DMS53 treated with DMSO at 0.1 percent for 48 hours (cell line): ENCODE data around the gene ACMSD.

Experiments
- DNase-seq: peaks from one replicate; lab custom pipeline; 2025; ENCODE audit not compliant: unreplicated experiment; lab: John Stamatoyannopoulos, UW

ACMSD gene

DNA sequence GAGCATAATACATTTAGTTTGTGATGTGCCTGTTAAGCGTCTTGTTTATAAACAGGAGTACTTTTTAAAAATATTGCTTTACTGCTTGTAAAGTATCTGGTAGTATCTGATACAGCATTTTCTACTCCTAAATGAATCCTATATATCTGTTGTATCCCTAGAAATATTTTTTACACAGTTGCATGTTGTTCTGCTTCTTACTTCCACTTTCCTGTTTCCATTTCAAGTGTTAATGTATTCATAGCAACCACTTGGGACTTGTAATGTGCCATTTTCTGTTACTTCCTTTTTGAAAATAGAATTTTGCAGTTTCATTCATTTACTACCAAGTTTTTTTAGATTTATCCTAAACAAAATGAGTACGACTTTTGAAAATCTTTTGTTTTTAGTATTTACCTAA, 105.1 kb downstream of the ACMSD start:
- no peak for DNase-seq

- no peak for DNase-seq
Measured at GRCh38 chr2:134944975-134945374, 106.6 kb downstream of the ACMSD start.

DNA sequence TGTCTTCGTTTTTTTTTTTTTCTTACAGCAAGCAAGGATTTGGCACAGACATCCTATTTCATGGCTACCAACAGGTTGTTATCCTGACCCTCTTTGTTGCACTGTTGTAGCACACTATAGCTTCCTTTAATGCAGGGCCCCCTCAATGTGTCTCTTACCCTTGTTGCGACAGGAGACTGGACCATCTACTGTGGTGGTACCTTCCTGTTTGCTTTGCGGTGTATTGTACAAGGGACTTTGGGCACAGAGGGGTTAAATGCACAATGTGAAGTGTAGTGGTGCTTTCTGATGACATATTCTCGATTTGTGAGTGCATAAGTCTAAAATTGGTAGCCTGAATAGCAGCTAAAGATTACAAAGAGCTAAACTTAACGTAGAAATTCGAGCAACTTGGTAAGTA, 107.7 kb downstream of the ACMSD start:
- DNase-seq, result no peak

DNA sequence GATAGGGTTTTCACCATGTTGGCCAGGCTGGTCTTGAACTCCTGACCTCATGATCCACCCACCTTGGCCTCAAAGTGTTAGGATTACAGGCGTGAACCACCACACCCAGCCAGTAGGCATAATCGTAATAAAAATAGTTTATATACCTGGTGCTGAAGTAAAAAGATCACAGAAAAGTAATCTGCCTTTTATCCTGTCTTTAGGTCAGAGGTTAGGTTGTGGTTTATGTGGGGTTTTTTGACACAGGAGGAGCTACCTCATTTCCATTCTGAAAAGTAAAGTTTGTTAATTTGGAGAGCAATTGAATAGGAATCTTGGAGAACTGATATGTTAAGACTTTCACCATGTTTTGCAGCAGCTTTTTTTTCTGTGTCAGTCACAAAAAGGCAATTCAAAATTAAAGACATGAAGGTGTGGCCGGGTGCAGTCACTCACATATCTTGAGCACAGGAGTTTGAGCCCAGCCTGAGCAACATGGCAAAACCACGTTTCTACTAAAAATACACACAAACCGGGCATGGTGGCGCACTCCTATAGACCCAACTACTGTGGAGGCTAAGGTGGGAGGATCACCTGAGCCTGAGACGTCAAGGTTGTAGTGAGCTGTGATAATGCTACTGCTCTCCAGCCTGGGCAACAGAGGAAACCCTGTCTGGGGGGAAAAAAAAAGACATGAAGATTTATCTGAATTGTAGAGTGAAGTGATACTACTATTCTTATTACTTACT, 111.7 kb downstream of the ACMSD start:
- no peak for DNase-seq

DNA sequence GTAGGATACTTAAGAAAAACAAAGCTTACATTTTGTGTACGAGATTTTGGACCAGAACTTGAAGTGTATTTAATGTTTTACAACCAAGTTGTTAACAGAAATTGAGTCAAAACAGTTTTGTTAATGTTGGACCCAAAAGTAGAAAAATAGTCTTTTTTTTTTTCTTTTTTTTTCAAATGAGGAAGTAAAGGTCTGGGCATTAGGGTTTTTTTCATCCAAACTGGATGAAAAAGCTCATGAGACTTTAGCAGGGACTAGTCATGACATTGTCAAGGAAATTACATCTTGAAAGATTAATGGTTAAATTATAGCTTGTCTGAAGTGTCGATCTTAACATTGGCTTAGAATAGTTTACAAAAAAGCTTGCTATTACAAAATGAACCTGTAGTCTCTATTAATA, 112.5 kb downstream of the ACMSD start:
- no peak for DNase-seq
